HG03457 (cell line): ENCODE measurements around the gene TMTC2.
"Not testable (repeated sequence)": the region's sequence is repeated elsewhere in the genome, so short reads cannot be mapped to it uniquely, and the experiment has no call there.

Experiments used
- ATAC-seq: cut with Tn5 transposase; IDR thresholded peaks from one replicate; pipeline ENCODE4 v1.9.1; 2021; ENCODE audit warnings: moderate number of reproducible peaks; ENCODE audit not compliant: unreplicated experiment

Gene TMTC2

DNA sequence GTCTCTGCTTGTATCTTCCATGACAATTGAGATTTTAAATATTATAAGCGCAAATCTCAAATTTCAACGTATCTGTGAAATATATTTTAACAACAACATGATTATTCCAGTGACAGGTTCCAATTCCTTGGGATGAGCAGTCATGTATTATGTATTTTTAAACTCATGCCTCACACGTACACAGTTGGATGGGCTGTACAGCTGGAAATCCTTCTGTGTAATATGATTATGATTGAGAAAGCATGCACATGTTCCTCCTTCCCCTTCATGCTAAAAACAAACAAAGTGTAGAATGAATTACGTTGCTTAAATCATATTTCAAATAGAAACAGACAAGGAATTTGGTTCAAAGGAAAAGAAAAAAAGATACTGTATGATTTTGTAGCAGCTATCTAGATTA lies 428.3 kb downstream of the TMTC2 start:
- no peak for ATAC-seq

GRCh38 chr12:83117926-83118325 lies 431.2 kb downstream of the TMTC2 start:
- not testable (repeated sequence) for ATAC-seq

GRCh38 chr12:83121897-83122622 lies 435.4 kb downstream of the TMTC2 start:
- no peak for ATAC-seq

DNA sequence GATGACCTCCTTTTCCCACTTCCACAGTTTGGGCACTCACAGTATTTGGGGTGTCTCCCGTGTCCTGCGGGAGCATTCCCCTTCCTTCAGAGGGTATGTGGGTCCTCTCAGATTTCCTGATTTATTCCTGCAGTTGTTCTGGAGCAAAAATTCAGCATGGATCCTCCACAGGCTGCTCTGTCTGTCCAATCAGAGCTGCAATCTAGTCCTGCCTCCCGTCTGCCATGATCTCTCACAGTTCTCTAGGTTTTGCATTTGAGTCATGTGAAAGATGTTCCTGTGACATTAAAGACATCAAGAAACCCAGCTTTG lies 435.9 kb downstream of the TMTC2 start:
- no peak for ATAC-seq

DNA sequence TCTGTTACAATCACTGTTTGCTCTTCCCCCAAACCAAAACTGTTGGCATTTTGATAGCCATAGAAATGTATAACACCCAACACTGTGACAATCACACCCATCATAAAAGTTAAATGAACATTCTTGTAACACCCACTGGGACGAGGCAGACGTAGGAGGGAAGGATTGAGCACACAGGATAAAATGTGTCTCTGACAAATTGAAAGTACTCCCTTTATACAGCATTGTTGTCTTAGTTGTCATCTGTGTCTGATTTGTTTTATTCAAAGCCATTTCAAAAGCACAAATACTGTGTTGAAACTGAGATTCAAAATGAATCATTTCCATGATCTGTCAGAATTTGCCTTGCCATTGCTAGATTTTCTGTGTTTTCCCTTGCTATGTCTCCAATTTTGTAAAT lies 436.3 kb downstream of the TMTC2 start:
- ATAC-seq: no peak

- ATAC-seq: no peak
Observed at GRCh38 chr12:83128540-83128939, 441.8 kb downstream of the TMTC2 start.

GRCh38 chr12:83130178-83130577 lies 443.5 kb downstream of the TMTC2 start:
- no peak for ATAC-seq

DNA sequence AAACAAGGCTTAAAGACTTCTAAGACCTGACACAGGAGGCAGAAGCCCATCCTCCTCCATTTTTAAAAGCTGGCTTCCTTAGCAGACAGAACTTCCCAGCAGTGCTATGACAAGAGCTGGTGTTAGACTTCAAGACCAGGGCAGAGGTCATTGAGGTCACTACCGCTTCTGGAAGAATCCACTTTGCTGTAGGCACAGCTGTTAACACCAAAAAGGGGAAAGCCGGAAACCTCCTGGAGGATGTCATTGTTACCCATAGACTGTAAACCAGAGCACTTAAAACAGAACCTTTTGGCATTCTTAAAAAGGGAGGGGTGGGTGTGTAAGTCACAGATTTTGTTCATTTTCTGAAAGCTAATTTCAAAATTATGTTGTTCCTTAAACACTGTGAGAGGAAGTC lies 445.7 kb downstream of the TMTC2 start:
- no peak for ATAC-seq

- no peak for ATAC-seq
Observed at GRCh38 chr12:83136411-83136810, 449.7 kb downstream of the TMTC2 start.

DNA sequence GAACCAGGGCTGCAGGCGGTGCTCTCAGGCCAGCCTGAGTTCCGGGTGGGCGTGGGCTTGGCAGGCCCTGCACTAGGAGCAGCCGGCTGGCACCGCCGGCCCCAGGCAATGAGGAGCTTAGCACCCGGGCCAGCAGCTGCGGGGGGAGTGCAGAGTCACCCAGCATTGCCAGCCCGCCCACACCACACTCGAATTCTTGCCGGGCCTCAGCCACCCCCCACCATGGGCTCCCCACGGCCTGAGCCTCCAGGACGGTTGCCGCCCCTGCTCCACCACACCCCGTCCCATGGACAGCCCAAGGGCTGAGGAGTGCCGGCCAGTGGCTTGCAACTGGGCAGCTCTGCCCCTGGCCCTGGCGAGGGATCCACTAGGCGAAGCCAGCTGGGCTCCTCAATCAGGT lies 453.4 kb downstream of the TMTC2 start:
- no peak for ATAC-seq

DNA sequence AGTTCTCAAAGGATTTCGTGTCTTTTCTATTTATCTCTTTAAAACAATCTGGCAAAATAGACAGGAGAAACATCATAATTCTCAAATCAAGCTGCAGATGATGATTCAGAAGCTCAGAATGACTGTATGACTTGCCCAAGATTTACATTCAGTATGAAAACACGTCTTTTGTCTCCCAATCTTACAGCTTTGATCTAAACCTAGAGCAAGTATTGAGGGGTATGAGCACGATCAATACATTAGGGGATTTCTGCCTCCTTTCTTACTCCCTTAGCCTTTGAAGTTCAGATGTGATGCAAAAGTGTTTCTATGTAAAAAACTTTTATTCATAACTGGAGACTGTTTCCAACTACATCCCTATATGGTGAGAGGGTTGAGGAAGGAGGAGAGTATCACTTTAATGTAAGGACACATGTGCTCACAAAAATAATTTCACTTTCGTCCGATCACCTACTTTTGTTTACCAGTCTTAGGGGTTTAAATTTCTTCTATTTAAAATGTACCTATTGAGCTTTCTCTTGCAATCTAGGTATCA lies 454.8 kb downstream of the TMTC2 start:
- no peak for ATAC-seq

DNA sequence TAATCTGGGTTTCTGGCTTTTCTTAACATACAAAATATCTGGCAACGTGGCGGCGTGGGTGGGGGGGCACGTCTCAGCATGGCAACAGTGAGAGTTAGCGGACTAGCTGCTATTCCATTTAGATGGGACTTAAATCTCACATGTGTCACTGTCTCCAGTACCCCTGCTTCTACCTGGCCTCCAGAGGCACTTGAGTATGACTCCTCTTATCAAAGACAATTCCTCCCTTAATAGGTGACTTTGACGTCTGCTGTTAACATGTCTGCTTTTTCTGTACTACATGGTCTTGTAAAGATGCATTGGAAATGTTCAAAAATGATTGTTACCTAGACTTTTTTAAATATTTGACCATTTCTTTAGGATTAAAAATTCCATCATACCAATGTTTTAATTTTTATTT lies 456.2 kb downstream of the TMTC2 start:
- ATAC-seq: no peak

DNA sequence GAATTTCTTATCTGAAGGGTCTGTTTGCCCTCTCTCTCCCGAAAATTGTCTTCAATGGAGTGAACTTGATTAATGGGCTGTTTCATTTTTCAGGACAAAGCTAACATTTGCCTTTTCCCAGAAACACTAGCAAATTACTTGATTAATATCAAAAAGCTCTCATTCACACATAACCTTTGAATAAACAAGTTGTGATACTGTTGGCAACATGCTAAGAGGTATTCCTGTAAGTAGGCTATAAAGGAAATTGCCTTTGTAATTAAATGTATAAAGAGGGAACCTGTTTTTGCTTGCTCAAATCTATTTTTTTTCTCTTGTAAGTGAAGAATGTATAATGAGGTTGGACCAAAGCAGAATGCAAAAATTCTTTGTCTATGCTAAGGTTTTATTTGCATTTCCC lies 457.2 kb downstream of the TMTC2 start:
- no peak for ATAC-seq

DNA sequence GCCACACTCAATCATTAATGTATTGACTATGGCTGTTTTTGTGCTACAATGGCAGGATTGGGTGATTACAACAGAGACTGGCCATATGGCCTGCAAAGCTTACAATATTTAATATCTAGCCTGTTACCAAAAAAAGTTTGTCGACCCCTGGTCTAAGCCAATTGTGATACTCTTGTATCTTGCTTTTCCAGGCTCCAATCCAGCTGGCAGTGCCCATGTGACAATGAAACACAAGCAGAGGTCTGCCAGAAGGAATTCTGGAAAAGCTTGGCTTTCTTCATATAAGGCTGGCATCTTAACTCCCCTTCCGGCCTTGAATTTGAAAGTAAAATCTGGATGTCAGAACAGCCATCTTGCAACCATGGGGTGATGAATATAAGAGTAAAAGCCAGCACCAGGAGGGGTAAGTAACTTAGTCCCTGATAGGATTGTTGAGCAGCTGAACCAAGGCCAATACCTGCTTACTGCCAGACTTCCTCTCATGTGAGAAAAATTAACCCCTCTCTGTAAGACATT lies 458.7 kb downstream of the TMTC2 start:
- ATAC-seq: no peak

DNA sequence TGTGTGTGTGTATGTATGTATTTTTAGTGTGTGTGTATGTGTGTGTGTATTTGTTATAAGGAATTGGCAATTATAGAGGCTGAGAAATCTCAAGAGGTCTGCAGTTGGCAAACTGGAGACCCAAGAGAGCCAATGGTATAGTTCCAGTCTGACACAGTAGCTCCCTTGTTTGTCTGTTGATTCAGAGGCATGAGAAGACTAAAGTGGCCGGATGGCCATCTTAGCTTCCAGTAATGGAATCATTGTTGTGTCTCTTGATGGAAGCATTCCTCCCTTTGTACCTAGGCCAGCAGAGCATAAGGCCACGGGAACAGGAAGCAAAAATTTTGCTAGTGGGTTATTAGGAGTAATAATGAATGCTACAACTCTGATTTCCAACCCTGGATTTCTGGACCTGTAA lies 460.6 kb downstream of the TMTC2 start:
- no peak for ATAC-seq

DNA sequence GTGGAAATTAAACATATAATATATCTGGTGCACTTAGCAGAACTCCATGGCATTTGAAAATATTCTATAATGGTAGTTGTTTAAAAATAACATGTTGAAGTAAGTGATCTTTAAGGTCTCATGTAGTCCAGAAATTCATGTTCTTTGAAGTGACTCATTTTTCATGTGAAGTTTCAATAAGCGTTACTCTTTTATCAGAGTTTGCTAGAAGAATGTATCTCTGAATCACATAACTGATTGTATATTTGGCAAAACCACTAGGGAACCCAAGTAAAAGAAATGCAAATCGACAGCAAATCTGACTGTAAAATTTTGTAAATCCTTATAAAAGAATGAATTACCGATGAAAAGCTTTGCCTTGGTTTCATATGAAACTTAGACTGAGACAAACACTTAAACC lies 463.3 kb downstream of the TMTC2 start:
- ATAC-seq: no peak

- no peak for ATAC-seq
Observed at GRCh38 chr12:83150465-83151189, 463.9 kb downstream of the TMTC2 start.

- no peak for ATAC-seq
Observed at GRCh38 chr12:83153177-83153576, 466.5 kb downstream of the TMTC2 start.

GRCh38 chr12:83156815-83157214 lies 470.1 kb downstream of the TMTC2 start:
- ATAC-seq: no peak

DNA sequence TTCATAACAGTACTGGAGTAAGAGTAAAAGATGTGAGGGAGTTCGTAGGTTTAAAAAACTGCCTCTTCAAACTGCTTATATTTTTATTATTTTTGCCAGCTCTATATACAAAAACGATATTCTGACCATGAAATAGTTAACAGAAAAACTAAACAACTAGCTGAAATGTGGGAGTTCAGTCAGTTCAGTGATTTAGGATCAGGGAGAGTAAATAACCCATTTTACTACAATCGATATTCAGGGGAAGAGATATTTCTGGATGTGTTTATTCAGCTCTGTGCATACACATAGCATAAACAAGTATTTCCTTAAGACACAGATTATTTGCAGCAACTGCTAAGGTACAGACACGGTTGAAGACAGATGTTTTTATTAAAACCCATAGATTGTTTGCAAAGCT lies 470.9 kb downstream of the TMTC2 start:
- ATAC-seq: no peak

- ATAC-seq: no peak
Observed at GRCh38 chr12:83158613-83159207, 472.0 kb downstream of the TMTC2 start.

DNA sequence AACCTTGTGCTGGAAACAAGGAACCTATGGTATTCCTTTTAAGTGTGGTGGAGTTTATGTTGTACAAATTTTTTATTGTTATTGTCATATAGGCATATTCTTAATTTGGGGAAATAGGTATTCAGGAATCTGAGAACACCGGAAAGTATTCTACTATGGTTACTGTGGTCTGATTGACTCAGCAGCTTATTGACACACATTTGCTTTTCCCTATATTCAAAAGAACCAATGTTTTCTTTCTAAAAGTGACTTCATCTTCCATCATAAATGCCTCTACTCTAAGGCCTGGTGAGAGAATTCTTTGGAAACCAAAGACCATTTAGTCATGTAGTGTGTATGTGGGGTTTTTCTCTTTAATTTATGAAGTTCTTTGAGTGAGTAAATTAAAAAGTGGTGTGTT lies 474.8 kb downstream of the TMTC2 start:
- no peak for ATAC-seq
